ENCODE data around the gene TCL1A.

DNA sequence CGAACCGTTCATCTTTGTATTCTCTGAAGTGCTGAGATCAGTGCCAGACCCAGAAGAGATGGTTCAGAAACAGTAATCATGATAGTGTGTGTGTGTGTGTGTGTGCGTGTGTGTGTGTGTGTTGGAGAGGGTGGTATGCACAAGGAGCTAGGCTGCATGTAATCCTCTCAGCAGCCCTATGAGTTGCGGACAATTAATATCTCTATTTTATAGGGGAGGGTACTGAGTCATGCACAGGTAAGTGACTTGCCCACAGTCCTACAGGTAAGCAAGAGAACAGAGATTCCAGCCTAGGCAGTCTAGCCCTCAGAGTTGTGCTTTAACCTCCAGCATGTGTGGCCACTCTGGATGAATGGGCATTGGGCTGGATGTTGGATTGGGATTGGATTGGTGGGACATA is 27.9 kb upstream of the TCL1A start:
- TF ChIP-seq CTCF (IDR thresholded peaks at IDR 0.05; ENCODE audit: low read depth, low read length, poor library complexity, severe bottlenecking) = no peak
- no peak for TF ChIP-seq EZH2phosphoT487 (IDR thresholded peaks at IDR 0.05; ENCODE audit: borderline replicate concordance, low read length)
